NCI-H446 treated with DMSO at 0.1 percent for 48 hours (cell line): Measurements from ENCODE around the gene ARMC12.

Experiments used
- DNase-seq: peaks from one replicate; lab custom pipeline; 2025; lab: John Stamatoyannopoulos, UW

The ARMC12 gene

GRCh38 chr6:35735452-35735851 lies 1.4 kb upstream of the ARMC12 start:
- no peak for DNase-seq

GRCh38 chr6:35736253-35736894 lies 458 bp upstream of the ARMC12 start:
- DNase-seq = peak; percentile 38

GRCh38 chr6:35737413-35738211 lies 780 bp downstream of the ARMC12 start:
- peak; percentile 79 for DNase-seq

- no peak for DNase-seq
Measured at GRCh38 chr6:35739645-35740524, 3.1 kb downstream of the ARMC12 start.

GRCh38 chr6:35742842-35743241 lies 6.0 kb downstream of the ARMC12 start:
- no peak for DNase-seq

GRCh38 chr6:35745509-35745908 lies 8.7 kb downstream of the ARMC12 start:
- DNase-seq = no peak

- DNase-seq = no peak
Measured at GRCh38 chr6:35746516-35746915, 9.7 kb downstream of the ARMC12 start.

- no peak for DNase-seq
Measured at GRCh38 chr6:35747877-35748276, 11.0 kb downstream of the ARMC12 start.

GRCh38 chr6:35750557-35750956 lies 13.7 kb downstream of the ARMC12 start:
- no peak for DNase-seq

- no peak for DNase-seq
Measured at GRCh38 chr6:35751594-35751993, 14.8 kb downstream of the ARMC12 start.

- DNase-seq = no peak
Measured at GRCh38 chr6:35752330-35752729, 15.5 kb downstream of the ARMC12 start.

GRCh38 chr6:35754452-35755277 lies 17.8 kb downstream of the ARMC12 start:
- DNase-seq = peak; percentile 92

- no peak for DNase-seq
Measured at GRCh38 chr6:35755278-35755924, 18.6 kb downstream of the ARMC12 start.

GRCh38 chr6:35757456-35758123 lies 20.8 kb downstream of the ARMC12 start:
- peak; percentile 8 for DNase-seq

GRCh38 chr6:35759426-35759825 lies 22.6 kb downstream of the ARMC12 start:
- DNase-seq = no peak

- no peak for DNase-seq
Measured at GRCh38 chr6:35765739-35766138, 28.9 kb downstream of the ARMC12 start.

GRCh38 chr6:35769211-35769610 lies 32.4 kb downstream of the ARMC12 start:
- DNase-seq = no peak

GRCh38 chr6:35771343-35771627 lies 34.5 kb downstream of the ARMC12 start:
- DNase-seq = no peak

GRCh38 chr6:35774116-35774794 lies 37.4 kb downstream of the ARMC12 start:
- DNase-seq = no peak

GRCh38 chr6:35775031-35775430 lies 38.2 kb downstream of the ARMC12 start:
- DNase-seq = no peak
